HTR-8/SVneo (cell line): ENCODE data around the gene MAG.
"Not testable (repeated sequence)": the region's sequence is repeated elsewhere in the genome, so short reads cannot be mapped to it uniquely, and the experiment has no call there.

Experiments
- DNase-seq: peaks from one replicate; pipeline ENCODE4 v3.0.0; 2011; ENCODE audit warnings: low spot score, mixed read lengths; ENCODE audit not compliant: insufficient read length
- FAIRE-seq: peaks from 2 replicates; lab custom pipeline; 2011; peaks lifted over from hg19 to GRCh38; lab: Jason Lieb, UNC

MAG gene

GRCh38 chr19:35352448-35353304 lies 60.7 kb downstream of the MAG start:
- FAIRE-seq (peak; percentile 33), DNase-seq (peak; percentile 88)

GRCh38 chr19:35353635-35354034 lies 61.7 kb downstream of the MAG start:
- no peak for DNase-seq
- FAIRE-seq = no peak

- FAIRE-seq (no peak), DNase-seq (no peak)
These were observed 62.9 kb downstream of the MAG start for GRCh38 chr19:35354898-35355297.

GRCh38 chr19:35355791-35356460 lies 64.0 kb downstream of the MAG start:
- DNase-seq (no peak), FAIRE-seq (no peak)

GRCh38 chr19:35357867-35358573 lies 66.1 kb downstream of the MAG start, which contains the start of gene FFAR3:
TSS of gene FFAR3 (plus strand) at chr19:35358460. CDS start at chr19:35358891, 431 bp downstream.
- DNase-seq = no peak
- no peak for FAIRE-seq

GRCh38 chr19:35358834-35359233 lies 66.9 kb downstream of the MAG start:
- DNase-seq = not testable (repeated sequence)
- peak; percentile 83 for FAIRE-seq

- not testable (repeated sequence) for FAIRE-seq, DNase-seq
These were observed 67.4 kb downstream of the MAG start for GRCh38 chr19:35359395-35359794.

- DNase-seq, FAIRE-seq: not testable (repeated sequence)
These were observed 68.1 kb downstream of the MAG start for GRCh38 chr19:35360081-35360480.

GRCh38 chr19:35360880-35361420 lies 69.0 kb downstream of the MAG start:
- DNase-seq (no peak), FAIRE-seq (no peak)

- no peak for DNase-seq
- no peak for FAIRE-seq
These were observed 70.5 kb downstream of the MAG start for GRCh38 chr19:35362261-35363000.

GRCh38 chr19:35363001-35363590 lies 71.1 kb downstream of the MAG start:
- FAIRE-seq (no peak), DNase-seq (no peak)
